ENCODE data around the gene CSNK2B. TPM values are rescaled to one million over a fixed set of nuclear protein-coding genes. Genes with fewer than 3 reads are reported as not detected.

CSNK2B gene
- total and polyA plus RNA-seq, 9 of the 15 experiments (the other 6 are each of a cell fraction or from before 2014, with no cell fraction given) = 120 to 1,126 (median 529) TPM

DNA sequence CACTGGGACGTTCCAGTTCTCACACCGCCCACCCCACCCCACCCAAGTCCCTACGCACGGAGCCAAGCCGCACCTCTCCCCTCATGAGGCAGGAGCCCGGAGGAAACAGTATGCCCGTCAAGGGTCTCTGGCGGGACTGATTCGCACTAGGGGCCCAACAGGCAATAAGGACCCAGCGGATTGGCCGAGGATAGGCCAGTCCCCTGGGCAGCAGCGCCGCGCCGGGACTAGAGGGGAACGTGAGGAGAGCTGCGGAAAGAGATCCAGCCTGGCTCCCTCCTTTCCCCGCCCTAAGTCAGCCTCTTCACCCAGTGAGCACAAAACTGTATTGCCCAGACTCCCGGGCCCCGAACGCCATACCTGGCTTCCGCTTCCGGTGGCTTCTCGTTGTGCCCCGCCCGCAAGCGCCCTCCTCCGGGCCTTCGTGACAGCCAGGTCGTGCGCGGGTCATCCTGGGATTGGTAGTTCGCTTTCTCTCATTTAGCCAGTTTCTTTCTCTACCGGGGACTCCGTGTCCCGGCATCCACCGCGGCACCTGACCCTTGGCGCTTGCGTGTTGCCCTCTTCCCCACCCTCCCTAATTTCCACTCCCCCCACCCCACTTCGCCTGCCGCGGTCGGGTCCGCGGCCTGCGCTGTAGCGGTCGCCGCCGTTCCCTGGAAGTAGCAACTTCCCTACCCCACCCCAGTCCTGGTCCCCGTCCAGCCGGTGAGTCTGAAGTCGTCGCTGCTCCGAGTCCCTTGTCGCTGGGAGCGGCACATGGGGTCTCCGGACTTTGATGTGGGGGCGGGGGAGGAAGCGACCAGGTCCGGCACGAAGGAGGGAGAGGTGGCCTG lies at the start of gene CSNK2B (continued):
- no peak; the same call in 1 of the 2 replicates for TF ChIP-seq SMARCE1 (IDR thresholded peaks at IDR 0.05)
- TF ChIP-seq ZNF24 (IDR thresholded peaks at IDR 0.05) = peak; percentile 19; the same call in 1 of the 2 replicates
- TF ChIP-seq CREB1 (IDR thresholded peaks at IDR 0.05) = peak; percentile 89
- peak; percentile 83; the same call in 1 of the 2 replicates for TF ChIP-seq CREB1 (CRISPR knock-in tag; IDR thresholded peaks at IDR 0.05)
- peak in 1 of 2 experiments; percentile 99; a peak in 2 of 4 replicates for TF ChIP-seq KDM4B (IDR thresholded peaks at IDR 0.05; ENCODE audit: borderline replicate concordance in 2 of 2, low read depth in 1 of 2)
- TF ChIP-seq, protein P1, sequence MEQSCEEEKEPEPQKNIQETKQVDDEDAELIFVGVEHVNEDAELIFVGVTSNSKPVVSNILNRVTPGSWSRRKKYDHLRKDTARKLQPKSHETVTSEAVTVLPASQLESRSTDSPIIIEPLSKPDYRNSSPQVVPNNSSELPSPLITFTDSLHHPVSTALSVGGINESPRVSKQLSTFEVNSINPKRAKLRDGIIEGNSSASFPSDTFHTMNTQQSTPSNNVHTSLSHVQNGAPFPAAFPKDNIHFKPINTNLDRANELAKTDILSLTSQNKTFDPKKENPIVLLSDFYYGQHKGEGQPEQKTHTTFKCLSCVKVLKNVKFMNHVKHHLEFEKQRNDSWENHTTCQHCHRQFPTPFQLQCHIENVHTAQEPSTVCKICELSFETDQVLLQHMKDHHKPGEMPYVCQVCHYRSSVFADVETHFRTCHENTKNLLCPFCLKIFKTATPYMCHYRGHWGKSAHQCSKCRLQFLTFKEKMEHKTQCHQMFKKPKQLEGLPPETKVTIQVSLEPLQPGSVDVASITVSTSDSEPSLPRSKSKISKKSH (CRISPR knock-in tag; IDR thresholded peaks at IDR 0.05) = no peak
- no peak for TF ChIP-seq SIRT6 (IDR thresholded peaks at IDR 0.05; ENCODE audit: low read depth, low read length)
- no peak; the same call in 1 of the 2 replicates for TF ChIP-seq SLC30A9 (CRISPR knock-in tag; IDR thresholded peaks at IDR 0.05)
- TF ChIP-seq, protein P2, sequence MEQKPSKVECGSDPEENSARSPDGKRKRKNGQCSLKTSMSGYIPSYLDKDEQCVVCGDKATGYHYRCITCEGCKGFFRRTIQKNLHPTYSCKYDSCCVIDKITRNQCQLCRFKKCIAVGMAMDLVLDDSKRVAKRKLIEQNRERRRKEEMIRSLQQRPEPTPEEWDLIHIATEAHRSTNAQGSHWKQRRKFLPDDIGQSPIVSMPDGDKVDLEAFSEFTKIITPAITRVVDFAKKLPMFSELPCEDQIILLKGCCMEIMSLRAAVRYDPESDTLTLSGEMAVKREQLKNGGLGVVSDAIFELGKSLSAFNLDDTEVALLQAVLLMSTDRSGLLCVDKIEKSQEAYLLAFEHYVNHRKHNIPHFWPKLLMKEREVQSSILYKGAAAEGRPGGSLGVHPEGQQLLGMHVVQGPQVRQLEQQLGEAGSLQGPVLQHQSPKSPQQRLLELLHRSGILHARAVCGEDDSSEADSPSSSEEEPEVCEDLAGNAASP (IDR thresholded peaks at IDR 0.05) = no peak
- TF ChIP-seq ZNF699 (CRISPR knock-in tag; IDR thresholded peaks at IDR 0.05; ENCODE audit: insufficient replicate concordance) = no peak
- TF ChIP-seq NFYB (IDR thresholded peaks at IDR 0.05; ENCODE audit: extremely low read depth, insufficient read length) = no peak
- TF ChIP-seq NR2C1 (IDR thresholded peaks at IDR 0.05) = no peak
- peak; percentile 100 for TF ChIP-seq NR2C1 (tag; IDR thresholded peaks at IDR 0.05)
- TF ChIP-seq FOXA3 (CRISPR knock-in tag; conservative IDR thresholded peaks at IDR 0.05 in 1 of 2, IDR thresholded peaks at IDR 0.05 in 1 of 2) = no peak
- TF ChIP-seq ZC3H11A (IDR thresholded peaks at IDR 0.05; ENCODE audit: low read depth, low read length) = no peak
- TF ChIP-seq RBM15 (IDR thresholded peaks at IDR 0.05; ENCODE audit: insufficient read depth, low read length) = no peak
- TF ChIP-seq, protein P3, sequence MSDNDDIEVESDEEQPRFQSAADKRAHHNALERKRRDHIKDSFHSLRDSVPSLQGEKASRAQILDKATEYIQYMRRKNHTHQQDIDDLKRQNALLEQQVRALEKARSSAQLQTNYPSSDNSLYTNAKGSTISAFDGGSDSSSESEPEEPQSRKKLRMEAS (CRISPR knock-in tag; IDR thresholded peaks at IDR 0.05) = peak; percentile 59
- 0 out of 2 replicates have a peak, but pooled peaks have one; percentile 19 for TF ChIP-seq ZNF707 (CRISPR knock-in tag; conservative IDR thresholded peaks at IDR 0.05)
- no peak for TF ChIP-seq FOSL1 (tag; conservative IDR thresholded peaks at IDR 0.05)
- no peak for TF ChIP-seq CBX2 (IDR thresholded peaks at IDR 0.05; ENCODE audit: insufficient read depth, low read length, poor library complexity, severe bottlenecking)
- TF ChIP-seq CBFA2T3 (IDR thresholded peaks at IDR 0.05) = no peak
- TF ChIP-seq, protein P4, sequence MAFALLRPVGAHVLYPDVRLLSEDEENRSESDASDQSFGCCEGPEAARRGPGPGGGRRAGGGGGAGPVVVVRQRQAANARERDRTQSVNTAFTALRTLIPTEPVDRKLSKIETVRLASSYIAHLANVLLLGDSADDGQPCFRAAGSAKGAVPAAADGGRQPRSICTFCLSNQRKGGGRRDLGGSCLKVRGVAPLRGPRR (CRISPR knock-in tag; IDR thresholded peaks at IDR 0.05) = peak; percentile 84
- no peak for TF ChIP-seq TCFL5 (CRISPR knock-in tag; conservative IDR thresholded peaks at IDR 0.05)
- TF ChIP-seq, protein P5, sequence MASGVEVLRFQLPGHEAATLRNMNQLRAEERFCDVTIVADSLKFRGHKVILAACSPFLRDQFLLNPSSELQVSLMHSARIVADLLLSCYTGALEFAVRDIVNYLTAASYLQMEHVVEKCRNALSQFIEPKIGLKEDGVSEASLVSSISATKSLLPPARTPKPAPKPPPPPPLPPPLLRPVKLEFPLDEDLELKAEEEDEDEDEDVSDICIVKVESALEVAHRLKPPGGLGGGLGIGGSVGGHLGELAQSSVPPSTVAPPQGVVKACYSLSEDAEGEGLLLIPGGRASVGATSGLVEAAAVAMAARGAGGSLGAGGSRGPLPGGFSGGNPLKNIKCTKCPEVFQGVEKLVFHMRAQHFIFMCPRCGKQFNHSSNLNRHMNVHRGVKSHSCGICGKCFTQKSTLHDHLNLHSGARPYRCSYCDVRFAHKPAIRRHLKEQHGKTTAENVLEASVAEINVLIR (CRISPR knock-in tag; IDR thresholded peaks at IDR 0.05) = peak; percentile 80
